ENCODE results near the gene STXBP1. TPM values are rescaled to one million over a fixed set of nuclear protein-coding genes. Genes with fewer than 3 reads are reported as not detected.

The STXBP1 gene
- total RNA-seq, 1 donor from 2014 or later: 44.9 TPM

DNA sequence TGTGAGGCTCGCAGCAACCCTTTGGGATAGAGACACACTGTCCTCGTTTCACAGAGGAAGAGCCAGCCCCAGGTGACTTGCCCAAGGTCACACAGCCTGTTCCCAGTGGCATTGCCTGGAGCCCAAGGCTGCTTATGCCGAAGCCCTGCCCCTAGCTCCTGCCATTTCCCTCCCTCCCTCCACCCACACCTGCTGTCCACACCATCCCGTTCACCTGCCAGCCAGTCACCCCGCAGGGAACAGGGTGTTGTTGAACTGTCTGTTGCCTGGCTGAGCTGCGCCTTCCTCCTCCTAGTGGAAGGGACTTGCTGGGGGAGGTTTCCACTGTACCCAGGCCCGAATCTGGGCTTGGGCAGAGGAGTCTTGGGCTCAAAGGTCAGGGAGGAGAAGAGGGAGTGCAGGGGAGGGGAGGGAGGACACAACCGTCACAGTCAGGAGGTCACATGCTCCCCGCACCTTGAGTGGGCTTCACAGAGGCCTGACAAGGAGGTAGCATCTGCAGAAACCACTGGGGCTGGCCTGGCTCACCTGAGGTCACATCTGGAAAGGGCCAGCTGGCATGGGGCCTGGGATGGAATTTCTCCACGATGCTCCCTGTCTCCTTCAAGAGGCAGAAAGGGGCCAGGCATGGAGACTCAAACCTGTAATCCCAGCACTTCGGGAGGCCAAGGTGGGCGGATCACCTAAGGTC, 110.1 kb downstream of the STXBP1 start:
- no peaks in the 10 kb centered on the region for H3K27me3 Mint-ChIP-seq (ENCODE audit: unreplicated experiment)
- H3K4me1 Mint-ChIP-seq (ENCODE audit: unreplicated experiment): peaks cover 7% of the 10 kb centered on the region
- TF ChIP-seq CTCF (IDR thresholded peaks at IDR 0.05): no peak
- H3K27ac Mint-ChIP-seq (ENCODE audit: unreplicated experiment): no peak overlapping the region
- DNase-seq (ENCODE audit: extremely low spot score, unreplicated experiment): no peak
- H3K9me3 Mint-ChIP-seq (ENCODE audit: unreplicated experiment): no peaks in the 10 kb centered on the region
- H3K4me3 Mint-ChIP-seq (ENCODE audit: unreplicated experiment): no peak overlapping the region
- H3K36me3 Mint-ChIP-seq (ENCODE audit: unreplicated experiment): no peaks in the 10 kb centered on the region

GRCh38 chr9:127723013-127723412, 110.9 kb downstream of the STXBP1 start:
- H3K9me3 Mint-ChIP-seq (ENCODE audit: unreplicated experiment): no peaks in the 10 kb centered on the region
- no peaks in the 10 kb centered on the region for H3K27me3 Mint-ChIP-seq (ENCODE audit: unreplicated experiment)
- no peaks in the 10 kb centered on the region for H3K36me3 Mint-ChIP-seq (ENCODE audit: unreplicated experiment)
- DNase-seq (ENCODE audit: extremely low spot score, unreplicated experiment): no peak
- no peak overlapping the region for H3K27ac Mint-ChIP-seq (ENCODE audit: unreplicated experiment)
- peaks cover 7% of the 10 kb centered on the region for H3K4me1 Mint-ChIP-seq (ENCODE audit: unreplicated experiment)
- no peak overlapping the region for H3K4me3 Mint-ChIP-seq (ENCODE audit: unreplicated experiment)
- TF ChIP-seq CTCF (IDR thresholded peaks at IDR 0.05): no peak

DNA sequence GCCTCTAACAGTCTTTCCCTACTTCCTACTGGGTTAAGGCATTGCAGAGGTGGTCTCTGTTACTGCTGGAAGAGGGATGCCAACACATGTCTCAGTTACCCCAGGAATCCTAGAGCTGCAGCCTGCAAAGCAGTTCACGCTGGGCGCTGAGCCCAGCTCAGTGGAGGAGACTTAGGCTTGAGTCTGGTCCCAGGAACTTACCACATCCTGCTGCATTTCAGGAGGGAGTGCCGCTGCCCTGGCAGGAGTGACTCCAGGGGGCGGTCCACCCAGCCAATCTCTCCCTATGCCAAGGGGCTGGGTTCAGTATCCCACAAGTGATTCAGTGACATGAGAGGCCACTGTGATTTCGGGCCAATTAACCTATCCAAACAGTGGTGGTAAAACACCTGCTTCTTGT, 111.4 kb downstream of the STXBP1 start:
- no peak overlapping the region for H3K27ac Mint-ChIP-seq (ENCODE audit: unreplicated experiment)
- peaks cover 7% of the 10 kb centered on the region for H3K4me1 Mint-ChIP-seq (ENCODE audit: unreplicated experiment)
- DNase-seq (ENCODE audit: extremely low spot score, unreplicated experiment): no peak
- TF ChIP-seq CTCF (IDR thresholded peaks at IDR 0.05): no peak
- H3K4me3 Mint-ChIP-seq (ENCODE audit: unreplicated experiment): no peak overlapping the region
- no peaks in the 10 kb centered on the region for H3K36me3 Mint-ChIP-seq (ENCODE audit: unreplicated experiment)
- no peaks in the 10 kb centered on the region for H3K27me3 Mint-ChIP-seq (ENCODE audit: unreplicated experiment)
- H3K9me3 Mint-ChIP-seq (ENCODE audit: unreplicated experiment): no peaks in the 10 kb centered on the region

DNA sequence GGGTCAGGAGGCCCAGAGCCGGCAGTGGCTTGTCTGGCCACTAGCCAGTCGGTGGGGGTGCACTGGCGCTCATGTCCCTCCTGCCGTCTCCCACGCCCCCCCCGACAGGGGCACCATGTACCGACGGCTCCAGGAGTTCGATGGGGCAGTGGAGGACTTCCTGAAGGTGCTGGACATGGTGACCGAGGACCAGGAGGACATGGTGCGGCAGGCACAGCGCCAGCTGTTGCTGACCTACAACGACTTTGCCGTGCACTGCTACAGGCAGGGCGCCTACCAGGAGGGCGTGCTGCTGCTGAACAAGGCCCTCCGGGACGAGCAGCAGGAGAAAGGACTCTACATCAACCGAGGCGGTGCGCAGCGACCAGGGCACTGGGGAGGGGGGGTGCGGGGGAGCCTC, 111.9 kb downstream of the STXBP1 start:
- TF ChIP-seq CTCF (IDR thresholded peaks at IDR 0.05): no peak
- H3K27me3 Mint-ChIP-seq (ENCODE audit: unreplicated experiment): no peaks in the 10 kb centered on the region
- no peaks in the 10 kb centered on the region for H3K9me3 Mint-ChIP-seq (ENCODE audit: unreplicated experiment)
- H3K27ac Mint-ChIP-seq (ENCODE audit: unreplicated experiment): no peak overlapping the region
- peaks cover 7% of the 10 kb centered on the region for H3K4me1 Mint-ChIP-seq (ENCODE audit: unreplicated experiment)
- H3K4me3 Mint-ChIP-seq (ENCODE audit: unreplicated experiment): no peak overlapping the region
- no peak for DNase-seq (ENCODE audit: extremely low spot score, unreplicated experiment)
- H3K36me3 Mint-ChIP-seq (ENCODE audit: unreplicated experiment): no peaks in the 10 kb centered on the region

GRCh38 chr9:127726871-127727270, 114.8 kb downstream of the STXBP1 start:
- TF ChIP-seq CTCF (IDR thresholded peaks at IDR 0.05): no peak
- Mint-ChIP-seq H3K36me3 (ENCODE audit: unreplicated experiment) (no peaks in the 10 kb centered on the region), H3K9me3 (ENCODE audit: unreplicated experiment) (no peaks in the 10 kb centered on the region), H3K27me3 (ENCODE audit: unreplicated experiment) (no peaks in the 10 kb centered on the region), H3K27ac (ENCODE audit: unreplicated experiment) (no peak overlapping the region), H3K4me3 (ENCODE audit: unreplicated experiment) (no peak overlapping the region), H3K4me1 (ENCODE audit: unreplicated experiment) (no peaks in the 10 kb centered on the region)
- DNase-seq (ENCODE audit: extremely low spot score, unreplicated experiment): no peak

Measured in osteocyte (in vitro differentiated cells).